GM21528 (cell line): ENCODE measurements around the gene CUL4A.
"Not testable (repeated sequence)": the region's sequence is repeated elsewhere in the genome, so short reads cannot be mapped to it uniquely, and the experiment has no call there.

Experiments used
- ATAC-seq: cut with Tn5 transposase; IDR thresholded peaks from one replicate; pipeline ENCODE4 v1.9.1; 2021; ENCODE audit warnings: mild to moderate bottlenecking, moderate library complexity; ENCODE audit not compliant: unreplicated experiment, low FRiP score

The CUL4A gene

GRCh38 chr13:113209336-113209758, at the start of gene CUL4A:
TSS of gene CUL4A (plus strand) at chr13:113209613. CDS start at chr13:113209628, 15 bp downstream.
- ATAC-seq: peak; percentile 53

GRCh38 chr13:113159701-113160100, 49.7 kb upstream of the CUL4A start:
- ATAC-seq: no peak

DNA sequence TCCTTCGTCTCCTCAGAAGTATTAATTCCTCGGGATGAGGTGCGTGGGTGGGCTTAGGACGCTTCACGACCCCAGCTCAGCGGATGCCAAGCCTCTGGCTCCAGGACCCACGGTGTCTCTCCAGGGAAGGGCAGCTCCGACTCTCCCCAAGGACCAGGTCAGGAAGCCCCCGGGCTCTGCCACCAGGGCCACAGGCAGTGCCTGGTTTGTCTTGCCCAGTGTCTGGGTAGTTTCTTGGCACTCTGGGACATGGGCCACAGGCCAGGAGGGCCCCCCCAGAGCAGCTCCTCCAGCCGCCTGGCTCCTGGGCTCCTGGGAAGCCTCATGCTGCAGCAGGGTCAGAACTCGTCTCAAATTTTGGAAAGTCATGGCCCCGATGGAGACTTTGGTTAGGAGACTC, 48.4 kb upstream of the CUL4A start:
- no peak for ATAC-seq

DNA sequence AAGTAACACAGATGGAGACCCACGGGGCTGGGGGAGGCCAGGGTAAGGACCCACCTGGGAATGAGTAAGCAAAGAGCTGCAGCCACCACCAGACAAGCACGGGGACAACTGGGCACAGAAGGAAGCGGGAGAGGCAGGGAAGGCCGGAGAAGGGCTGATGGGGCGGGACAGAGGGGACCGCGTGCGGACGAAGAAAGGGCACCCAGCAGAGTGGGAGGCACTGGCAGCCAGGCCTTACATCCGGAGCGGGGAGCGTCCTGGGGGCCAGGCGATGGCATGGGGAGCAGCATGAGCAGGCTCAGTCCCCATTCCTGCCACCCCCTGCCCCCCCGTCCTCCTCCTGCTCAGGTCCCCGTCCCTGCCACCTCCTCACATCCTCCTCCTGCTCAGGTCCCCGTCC, 48.0 kb upstream of the CUL4A start:
- no peak for ATAC-seq

- not testable (repeated sequence) for ATAC-seq
Measured at GRCh38 chr13:113161975-113162374, 47.4 kb upstream of the CUL4A start.

DNA sequence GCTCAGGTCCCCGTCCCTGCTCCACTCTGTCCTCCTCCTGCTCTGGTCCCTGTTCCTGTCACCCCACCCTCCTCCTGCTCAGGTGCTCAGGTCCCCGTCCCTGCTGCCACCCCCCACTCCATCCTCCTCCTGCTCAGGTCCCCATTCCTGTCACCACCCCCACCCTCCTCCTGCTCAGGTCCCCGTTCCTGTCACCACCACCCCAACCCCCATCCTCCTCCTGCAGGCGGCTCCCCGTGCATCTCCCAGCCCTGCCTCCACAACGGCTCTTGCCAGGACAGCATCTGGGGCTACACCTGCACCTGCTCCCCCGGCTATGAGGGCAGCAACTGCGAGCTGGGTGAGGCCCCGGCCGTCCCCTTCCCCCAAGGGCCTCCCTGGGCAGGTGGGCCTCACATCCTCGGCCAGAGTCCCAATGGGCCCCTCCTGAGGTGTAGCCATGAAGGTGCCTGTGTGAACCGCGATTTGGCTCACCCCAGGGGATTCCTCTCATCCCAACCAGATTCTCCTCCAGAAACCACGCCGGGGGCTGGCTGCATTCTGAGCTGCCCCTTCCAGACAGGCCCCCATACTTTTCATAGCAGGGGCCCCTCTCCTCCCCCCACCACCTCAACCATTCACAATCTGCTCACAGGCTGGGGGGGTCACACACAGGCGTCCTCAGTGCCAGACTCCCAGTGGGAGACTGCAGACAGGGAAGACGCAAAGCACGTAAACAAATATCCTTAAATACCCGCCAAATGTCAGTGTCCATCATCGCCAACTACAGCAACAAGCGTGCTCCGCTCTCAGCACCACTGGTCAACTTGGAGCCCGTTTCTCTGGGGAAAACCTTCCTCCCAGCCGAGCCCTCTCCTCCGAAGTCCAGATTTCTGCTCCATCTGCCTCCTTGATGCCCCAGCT, 46.4 kb upstream of the CUL4A start:
- no peak for ATAC-seq

DNA sequence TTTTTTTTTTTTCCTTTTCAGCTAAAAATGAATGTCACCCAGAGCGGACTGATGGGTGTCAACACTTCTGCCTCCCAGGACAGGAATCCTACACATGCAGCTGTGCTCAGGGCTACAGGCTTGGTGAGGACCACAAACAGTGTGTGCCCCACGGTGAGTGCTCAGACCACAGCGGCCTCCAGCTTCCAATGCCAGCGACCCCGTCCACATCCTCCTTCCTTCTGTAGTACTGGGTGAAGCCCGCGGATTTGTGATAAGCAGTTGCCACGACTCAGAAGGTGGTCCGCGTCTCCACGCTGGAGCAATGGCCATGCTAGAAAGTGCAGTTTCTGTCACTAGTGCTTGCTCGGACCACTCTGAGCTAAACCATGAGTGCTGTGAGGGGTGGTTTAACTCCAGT, 44.9 kb upstream of the CUL4A start:
- ATAC-seq: no peak

DNA sequence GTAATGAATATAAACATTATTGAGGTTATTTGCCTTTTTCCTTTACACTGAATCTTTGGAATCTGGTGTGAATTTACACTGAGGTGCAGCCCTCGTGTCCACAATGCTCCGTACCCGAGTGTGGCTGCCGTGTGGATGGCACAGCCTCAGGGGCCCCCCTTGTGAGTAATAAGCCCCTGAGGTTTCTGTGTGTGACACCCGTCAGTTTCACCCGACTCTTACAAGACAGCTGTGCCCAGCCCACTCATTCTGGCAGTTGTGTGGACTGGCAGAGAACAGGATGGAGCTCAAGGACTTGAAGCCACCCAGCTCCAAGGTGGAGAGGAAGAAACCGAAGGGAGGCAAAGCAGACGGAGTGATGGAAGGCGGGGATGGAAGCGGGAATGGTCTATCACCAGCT, 43.1 kb upstream of the CUL4A start:
- ATAC-seq: no peak

- no peak for ATAC-seq
Measured at GRCh38 chr13:113166681-113167080, 42.7 kb upstream of the CUL4A start.

GRCh38 chr13:113167155-113167554, 42.3 kb upstream of the CUL4A start:
- no peak for ATAC-seq

- no peak for ATAC-seq
Measured at GRCh38 chr13:113167575-113167974, 41.8 kb upstream of the CUL4A start.

DNA sequence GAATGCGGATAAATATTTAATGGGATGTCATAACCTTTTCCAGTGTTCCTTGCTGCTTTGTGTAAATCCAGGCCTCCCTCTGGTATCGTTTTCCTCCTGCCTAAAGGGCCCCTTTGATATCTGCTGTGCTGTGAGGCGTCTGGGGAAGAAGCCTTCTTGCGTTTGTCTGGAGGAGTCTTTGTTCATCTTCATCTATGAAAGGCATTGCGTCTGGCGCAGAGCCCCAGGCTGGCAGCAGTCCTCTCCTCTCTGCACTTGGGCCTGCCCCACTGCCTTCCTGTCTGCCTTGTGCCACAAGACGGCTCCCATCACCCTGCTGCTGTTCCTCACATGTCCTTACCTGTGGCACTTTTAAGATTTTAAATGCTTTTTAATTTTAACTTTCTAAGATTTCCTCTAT, 41.2 kb upstream of the CUL4A start:
- no peak for ATAC-seq

DNA sequence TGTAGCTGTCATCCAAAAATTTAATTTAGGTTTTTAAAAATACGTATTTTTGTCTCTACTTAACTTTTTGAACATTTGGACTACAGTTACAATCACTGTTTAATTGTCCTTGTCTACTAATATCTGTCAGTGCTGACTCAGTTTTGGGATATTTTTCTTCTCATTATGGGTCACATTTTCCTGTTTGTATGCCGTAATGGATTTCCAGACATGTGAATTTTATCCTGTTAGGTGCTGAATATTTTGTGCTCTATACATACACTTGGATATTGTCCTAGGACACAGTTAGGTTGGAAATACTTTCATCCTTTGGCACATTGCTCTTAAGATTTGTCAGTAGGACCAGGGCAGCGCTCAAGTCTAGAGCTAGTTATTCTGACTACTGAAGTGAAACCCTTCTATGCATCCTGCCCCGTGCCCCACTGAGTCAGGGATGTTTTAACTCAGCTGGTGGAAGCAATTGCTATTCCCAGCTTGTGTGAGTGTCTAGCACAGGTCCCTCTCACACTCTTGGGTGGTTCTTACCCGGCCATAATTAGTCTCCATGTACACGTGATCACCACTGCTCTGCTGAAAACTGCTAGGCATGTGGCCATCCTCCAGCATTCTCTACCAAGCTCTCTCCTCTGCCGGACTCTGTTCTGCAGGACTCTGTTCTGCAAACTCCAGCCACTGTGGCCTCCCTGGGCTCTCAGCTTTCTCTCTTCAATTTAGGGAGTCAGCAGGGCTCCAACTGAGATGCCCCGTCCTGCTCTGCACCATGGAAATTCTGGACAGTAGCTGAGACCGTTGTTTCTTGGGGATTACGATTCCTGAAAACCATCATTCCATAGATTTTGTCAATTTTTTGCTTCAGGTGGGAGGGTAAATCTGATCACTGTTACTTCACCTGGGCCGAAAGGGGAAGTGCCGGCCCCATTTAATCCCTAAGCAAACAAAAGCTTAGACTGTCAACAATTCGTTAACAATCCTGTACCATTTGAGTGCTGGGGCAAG, 39.8 kb upstream of the CUL4A start:
- ATAC-seq: no peak

GRCh38 chr13:113170511-113170910, 38.9 kb upstream of the CUL4A start:
- ATAC-seq: no peak

DNA sequence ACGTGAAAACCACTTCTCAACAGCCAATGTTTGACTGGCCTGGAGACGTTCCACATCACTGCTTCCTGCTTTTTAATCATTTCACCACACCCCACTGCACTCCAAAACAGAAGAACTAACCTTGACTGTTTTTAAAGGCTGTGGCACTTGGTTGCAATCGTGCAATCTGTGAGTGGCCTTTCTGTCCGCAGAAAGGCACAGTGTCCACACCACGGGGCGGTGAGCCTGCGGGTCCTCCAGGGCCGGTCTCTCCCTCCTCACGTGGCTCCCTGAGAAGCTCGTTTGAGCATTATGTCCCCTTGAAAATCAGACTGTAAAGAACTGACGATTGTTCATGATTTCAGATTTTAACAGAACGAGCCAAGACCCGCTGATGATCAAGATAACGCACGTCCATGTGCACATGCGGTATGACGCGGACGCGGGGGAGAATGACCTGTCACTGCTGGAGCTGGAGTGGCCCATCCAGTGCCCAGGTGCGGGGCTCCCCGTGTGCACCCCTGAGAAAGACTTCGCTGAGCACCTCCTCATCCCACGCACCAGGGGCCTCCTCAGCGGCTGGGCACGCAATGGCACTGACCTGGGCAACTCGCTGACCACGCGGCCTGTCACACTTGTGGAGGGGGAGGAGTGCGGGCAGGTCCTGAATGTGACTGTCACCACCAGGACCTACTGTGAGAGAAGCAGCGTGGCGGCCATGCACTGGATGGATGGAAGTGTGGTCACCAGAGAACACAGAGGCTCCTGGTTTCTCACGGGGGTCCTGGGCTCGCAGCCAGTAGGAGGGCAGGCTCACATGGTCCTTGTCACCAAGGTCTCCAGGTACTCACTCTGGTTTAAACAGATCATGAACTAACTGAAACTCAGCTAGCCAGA, 37.9 kb upstream of the CUL4A start:
- ATAC-seq: no peak

DNA sequence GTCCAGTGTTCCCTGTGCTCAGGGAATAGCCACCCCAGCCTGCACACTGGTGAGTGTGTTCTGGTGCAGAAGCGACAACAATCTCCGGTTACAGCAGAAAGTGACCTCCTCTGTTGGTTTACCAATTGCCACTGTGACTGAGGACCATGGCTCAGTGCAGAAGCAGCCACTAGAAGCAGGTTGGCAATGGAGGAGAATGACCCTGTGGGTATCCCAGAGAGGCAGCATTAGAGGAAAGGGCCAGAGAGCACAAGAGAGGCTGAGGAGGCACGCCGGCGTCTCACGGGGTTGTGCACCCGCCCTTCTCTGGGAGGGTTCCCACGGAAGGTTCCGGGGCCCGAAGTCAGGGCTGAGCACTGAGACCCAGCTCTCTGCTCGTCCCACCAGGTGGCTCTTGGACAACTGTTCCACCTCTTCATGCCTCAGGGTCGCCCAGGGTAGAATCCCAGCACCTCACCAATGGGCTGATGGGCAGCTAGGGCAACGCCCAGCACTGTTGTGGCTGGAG, 36.9 kb upstream of the CUL4A start:
- no peak for ATAC-seq

- no peak for ATAC-seq
Measured at GRCh38 chr13:113176280-113176679, 33.1 kb upstream of the CUL4A start.

DNA sequence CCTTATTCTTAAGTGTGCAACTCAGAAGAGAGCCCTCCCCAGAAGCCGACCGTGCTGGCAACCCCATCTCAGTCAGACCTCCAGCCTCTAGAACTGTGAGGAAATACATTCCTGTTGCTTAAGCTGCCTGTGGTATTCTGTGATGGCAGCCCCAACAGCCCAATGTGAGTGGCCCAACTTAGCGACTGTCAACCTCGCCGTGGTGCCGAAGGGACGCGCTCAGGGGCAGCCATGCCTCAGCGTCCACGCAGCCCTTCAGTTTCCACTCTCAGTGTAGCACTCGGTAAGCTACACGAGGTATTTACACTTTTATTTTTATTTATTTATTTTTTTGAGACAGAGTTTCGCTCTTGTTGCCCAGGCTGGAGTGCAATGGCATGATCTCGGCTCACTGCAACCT, 32.6 kb upstream of the CUL4A start:
- ATAC-seq: no peak

DNA sequence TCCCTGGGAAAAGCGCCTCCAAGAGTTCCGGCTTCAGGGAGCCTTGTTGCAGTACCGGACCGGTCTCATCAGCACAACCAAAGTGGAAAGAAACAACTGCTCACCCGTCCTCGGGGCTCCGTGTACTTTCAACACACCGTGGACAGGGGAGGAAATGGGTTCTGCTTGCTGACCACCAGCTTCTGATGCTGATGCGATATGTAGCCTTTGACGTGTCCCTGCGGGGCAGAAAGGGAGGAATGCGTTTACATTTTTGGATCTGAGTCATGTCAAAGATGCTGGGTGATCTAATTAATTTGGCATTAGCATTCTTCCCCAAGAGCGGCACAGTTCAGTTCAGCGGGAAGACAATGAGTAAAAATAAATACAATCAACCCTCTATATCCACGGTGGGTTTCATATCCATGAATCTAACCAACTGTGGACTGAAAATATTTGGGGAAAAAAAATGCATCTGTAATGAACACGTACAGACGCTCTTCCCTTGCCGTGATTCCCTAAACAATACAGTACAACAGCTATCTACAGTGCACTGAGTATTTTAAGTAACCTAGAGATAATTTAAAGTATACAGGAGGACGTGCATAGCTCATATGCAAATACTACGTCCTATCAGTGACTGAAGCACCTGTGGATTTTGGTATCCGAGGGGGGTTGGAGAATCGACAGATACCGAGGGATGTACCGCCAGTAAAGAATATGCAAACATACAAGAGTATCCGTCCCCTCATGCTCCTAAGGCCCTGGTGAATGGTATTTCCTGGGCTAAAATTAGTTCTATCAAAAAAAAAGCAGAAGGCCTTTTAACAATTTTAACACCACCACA, 31.1 kb upstream of the CUL4A start:
- ATAC-seq: no peak
